Subcutaneous preadipocyte (primary cell): ENCODE measurements around the gene GAS1. TPM values are rescaled to one million over a fixed set of nuclear protein-coding genes. Genes with fewer than 3 reads are reported as not detected.

Experiments
- total RNA-seq: library from RNA; depleted of rRNA; stranded (reverse); fragments of >200 nt; gene quantifications from 2 replicates; pipeline ENCODE4 v1.2.3, GENCODE V29; 2012

GAS1 gene
- total RNA-seq, result 9.4 and 9.6 TPM in 2 replicates

DNA sequence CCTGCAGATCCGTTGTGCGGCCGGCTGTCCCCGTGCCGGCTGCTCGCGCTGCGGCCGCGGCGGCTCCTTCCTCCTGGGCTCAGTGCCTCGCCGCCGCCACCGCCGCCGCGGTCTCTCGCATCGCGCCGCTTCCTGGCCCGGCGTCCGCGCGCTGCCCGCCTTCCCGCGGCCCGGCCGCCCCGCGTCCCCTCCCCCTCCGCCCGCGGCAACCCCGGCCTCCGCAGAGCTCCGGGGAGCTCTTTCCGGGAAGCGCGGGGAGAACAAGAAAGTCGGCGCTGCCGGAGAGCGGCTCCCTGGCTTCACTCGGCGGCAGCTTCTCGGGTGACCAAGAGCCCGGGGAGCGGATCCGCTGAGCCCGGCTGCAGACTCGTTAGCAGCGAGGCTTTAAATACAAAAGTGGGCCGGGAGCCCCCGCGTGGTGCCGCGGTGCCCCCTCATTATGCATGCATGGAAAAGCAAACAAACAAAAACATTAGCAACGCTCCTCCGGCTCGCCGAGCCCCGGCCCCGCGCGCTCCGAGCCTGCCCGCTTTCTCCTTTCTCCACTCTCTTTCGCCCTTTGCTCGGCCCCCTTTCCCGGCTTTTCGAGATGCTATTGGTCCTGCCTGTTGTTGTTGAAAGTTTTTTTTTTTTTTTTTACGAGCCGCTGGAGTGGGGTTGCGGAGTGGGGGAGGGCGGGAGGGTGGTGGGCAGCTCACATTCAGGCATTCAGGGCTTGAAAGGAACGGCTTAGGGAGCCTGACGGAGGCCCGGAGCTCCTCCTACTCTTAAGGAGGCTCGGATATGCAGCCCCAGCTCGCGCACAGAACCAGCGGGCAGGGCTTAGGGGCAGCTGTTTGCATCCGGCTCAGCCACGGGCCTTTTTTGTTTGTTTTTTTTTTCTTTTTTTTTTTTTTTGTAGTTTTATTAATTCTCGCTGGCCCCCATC lies at the start of gene GAS1:
TSS of gene GAS1 (minus strand) at position 361 of the 928 bp plus-strand sequence. CDS start 727 bp downstream, outside the sequence.

